HG03045 (cell line): ENCODE measurements around the gene PLCG1.

Experiments used
- ATAC-seq: cut with Tn5 transposase; IDR thresholded peaks from one replicate; pipeline ENCODE4 v1.9.1; 2021; ENCODE audit warnings: mild to moderate bottlenecking, moderate library complexity; ENCODE audit not compliant: unreplicated experiment

The PLCG1 gene

DNA sequence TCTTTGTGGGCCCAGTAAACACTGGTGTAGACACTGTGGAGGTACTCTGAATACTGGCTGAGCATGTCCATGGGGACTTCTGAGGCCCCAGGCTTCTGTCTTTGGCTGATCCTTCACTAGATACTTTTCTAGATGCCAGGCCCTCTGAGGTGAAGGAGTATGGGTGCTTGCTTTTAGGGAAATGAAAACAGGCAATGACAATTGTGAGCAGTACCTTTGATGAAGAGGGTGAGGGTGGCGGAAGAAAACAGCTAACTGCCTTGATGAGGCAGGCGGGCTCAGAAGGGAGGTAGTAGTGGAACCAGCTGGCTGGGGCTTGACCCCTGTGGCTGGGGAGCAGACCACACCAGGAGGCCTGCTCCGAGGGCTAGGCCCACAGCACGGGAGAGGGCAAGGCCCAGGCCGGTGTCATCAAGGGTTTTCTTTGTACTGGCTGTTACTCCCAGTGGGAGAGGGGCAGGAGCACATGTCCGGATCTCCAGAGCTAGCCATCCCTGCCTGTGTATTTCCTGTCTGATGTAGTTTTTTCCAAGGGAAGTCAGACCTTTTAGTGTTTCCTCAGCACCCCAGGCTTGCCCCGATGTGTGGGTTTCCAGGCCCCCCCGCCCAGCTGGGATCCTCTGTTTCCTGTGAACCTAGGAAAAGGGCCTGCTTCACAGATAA, 3.9 kb downstream of the PLCG1 start:
- ATAC-seq = no peak

DNA sequence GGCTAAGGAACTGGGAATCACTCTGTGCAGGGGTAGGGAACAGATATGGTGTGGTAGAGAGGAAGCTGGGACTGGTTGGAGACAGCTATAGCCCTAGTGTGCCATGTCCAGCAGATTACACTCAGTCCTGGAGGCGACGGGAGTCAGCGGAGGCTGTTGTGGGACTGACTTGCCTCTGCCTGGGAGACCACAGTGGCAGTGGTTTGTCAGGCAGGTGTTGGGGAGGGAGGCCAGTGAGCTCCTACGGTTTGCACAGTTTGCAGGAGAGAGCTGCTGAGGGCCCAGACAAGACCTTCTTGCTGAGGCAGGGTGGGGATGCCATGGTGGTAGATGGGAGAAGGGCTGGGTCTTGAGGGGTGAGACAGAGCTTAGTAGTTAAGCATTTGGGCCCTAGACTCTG, 4.9 kb downstream of the PLCG1 start:
- ATAC-seq = no peak

DNA sequence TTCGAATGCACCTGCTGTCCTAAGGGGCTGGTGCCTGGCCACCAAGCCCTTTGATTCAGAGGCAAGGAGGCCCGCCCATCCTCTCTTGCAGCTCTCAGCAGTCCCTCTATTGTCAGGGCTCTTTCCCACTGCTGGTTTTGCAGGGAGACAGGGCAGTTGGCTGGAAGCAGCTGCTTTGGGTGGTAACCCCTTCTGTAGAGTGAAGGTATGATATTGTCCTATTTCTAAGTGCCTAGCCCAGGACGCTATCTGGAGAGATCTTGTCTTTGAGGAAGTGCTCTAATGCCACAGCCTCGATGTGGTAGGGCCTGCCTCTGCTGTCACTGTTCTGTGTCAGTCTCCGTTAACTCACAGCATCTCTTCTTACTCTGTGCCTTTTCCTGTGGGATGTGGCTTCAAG, 5.6 kb downstream of the PLCG1 start:
- ATAC-seq = no peak

DNA sequence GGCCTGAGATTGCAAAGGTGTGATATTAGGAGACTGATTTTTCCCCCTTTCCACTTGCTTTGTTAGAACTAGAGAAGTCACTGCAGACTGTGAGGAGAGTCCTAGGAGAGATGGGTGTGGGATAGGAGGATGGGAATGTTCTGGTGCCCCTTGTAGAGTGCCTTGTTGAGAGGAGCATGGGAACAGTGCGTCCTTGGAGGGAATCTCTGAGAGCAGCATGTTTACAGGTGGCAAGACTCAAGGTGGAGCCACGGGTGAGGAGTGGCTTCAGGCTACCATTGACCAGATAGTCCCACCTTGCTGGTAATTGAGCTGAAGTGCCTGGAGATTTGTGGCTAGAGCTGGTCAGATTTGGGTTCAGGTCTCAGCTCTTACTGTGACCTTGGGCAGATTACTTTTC, 6.0 kb downstream of the PLCG1 start:
- ATAC-seq = no peak

DNA sequence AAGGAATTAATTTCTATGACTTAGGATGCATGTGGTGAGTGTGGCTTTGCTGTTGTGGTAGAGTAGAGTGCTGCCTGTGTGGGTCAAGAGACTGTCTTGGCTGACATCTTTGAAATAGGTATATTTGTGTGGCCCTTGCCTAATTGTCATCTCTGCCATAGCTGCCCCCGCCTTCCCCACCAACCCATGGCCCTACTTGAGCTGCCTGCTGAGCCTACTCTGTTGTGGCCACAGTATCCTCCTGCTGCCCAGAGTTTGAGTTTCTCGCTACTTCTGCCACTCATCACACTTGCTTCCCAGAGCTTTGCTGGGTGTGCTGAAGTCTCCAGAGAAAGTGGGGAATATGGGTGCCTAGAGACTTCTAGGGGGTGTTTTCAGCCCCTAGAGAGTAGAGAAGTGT, 8.0 kb downstream of the PLCG1 start:
- ATAC-seq = no peak

DNA sequence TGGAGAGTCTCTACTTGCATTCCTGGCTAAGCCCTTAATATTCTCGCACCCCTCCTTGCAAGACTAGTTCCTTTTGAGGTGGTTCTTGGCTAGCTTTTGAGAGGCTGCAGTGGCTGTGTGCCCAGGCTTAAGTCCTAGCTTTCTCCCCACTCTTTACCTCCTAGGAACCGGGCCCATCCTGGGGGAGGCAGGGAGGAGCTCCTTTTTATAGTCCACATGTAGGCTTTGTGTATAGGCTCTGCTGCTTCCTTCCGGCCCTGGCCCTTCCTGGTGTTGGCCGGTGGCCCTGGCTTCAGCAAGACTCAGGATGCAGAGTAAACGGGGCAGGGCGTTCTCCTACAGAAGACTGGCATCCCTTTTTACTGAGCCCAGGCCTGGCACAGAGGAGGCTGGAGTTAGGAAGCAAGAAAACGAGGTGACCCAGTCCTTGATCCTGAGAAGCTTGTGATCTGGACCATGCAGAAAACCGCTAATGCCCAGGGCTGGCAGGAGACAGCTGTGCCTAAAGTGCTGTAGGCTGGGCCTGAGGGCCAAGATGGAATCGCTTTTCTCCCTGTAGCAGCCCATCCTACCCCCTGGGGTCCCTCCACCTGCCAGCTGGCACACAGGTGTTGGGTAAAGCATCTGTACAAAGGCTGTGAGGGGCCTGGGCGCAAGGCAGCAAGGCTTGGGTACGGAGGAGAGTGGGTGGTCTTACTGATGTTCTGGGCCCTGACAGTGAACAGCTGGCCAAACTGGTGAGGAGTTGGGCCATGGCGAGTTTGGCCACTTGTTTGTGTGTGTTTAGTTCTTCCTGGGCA, 8.7 kb downstream of the PLCG1 start:
- no peak for ATAC-seq

DNA sequence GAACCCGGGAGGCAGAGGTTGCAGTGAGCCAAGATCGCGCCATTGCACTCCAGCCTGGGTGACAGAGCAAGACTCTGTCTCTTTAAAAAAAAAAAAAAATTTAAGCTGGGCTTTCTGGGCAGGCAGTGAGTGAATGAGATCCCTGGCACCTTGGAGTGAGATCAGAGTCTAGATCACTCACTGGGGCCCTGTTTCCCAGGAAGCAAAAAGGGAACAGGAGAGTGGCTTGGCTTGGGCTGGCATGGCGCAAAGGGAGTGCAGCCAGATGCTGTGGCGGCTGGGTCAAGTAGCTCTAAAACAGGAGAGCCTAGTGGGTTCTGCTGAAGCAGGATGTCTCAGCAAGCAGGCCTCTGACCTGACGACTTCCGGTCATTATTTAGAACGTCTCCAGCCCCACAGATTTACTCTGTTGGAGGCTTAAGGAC, 10.4 kb downstream of the PLCG1 start:
- no peak for ATAC-seq

DNA sequence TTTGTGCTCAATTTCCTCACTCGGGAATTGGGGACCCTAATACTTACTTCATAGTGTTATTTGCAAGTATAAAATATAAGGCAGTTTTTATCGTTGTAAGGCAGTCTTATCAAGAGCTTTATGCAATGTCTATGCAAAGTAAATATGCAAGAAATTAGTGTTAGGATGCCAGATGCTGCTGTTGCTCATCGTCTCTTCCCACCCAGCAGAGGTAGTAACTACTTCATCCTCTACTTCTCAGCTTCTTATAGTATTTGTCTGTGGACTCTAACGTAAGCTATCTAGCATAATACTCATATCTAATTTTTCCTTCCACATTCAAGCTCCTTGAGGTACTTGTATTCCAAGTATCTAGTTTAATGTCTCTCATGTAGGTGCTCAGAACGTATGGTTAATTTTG, 11.6 kb downstream of the PLCG1 start:
- no peak for ATAC-seq

DNA sequence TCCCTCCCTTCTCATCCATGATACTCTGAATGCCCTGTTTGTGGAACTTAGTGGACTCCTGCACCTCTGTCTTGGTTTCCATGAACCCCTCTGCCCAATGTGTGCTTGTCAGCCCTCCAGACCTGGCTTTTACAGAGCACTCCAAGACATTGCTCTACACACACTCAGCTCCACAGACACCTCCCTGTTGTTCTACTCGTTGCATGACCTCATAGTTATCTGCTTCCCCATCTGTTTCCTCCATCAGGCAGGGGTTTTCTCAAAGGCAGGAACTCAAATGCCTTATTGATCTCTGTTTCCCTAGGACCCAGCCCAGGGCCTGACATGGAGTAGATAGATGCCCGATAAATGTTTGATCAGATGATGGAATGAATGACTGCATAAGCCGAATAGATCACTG, 13.3 kb downstream of the PLCG1 start:
- no peak for ATAC-seq

DNA sequence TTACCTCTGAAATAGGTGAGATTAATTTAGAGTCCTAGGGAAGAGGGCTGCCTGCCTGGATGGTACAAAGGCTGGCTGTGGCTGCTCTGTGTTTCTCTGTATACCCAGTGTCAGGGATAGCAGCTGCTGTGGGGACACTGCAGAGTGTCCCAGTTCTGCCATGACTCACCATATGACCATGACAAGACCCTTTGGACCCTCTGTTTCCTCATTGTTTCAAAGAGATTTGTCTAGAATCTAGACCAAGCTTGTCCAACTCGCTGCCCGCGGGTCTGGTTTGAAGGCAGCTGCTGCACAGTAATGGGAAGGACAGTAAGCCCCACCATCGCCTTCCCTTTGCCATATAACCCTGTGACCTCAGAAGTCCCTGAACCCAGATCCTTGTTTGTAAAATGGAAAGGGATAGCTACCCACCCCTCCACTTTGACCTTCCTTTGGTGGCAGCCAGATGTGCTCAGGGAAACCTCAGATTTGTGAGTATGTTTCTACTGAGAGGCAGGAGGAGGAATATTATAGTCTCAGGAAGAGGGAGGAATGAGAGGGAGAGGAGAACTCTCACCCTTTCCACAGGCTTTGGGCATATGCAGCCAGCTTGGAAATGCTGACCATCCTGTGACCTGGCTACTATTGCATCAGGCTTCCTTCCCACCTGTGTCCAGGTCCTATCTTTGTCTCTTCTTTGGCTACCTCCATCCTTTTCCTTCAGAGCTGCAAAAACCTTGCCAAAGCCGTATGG, 14.0 kb downstream of the PLCG1 start:
- ATAC-seq = no peak

DNA sequence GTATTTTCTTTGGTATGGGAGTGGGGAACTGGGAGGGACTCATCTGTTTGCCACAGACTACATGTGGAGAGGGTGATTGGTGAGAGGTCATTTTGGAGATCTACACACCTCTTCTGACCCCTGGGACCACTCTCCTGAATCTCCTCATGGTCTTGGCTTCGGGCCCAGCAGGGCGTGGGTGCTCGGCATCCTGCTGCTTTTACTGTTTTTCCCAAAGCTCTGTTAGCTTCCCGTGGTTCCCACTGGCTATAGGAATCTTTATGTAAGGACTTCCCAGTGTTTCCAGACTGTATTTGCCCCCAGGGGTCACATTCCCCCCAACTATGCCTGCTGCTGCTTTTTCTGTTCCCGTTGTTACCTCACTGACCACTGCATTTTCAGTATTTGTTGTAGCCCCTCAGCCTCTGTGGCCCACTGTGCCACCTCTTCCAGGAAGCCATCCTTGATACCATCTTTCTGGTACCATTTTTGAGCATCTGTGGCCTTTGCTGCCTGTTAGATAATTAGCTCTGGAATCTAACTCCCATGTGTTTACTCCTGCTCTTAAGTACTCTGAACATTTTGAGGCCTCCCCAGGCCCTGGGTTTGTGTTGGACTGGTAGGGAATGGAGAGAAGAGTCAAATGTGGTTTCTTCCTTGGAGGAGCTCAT, 14.9 kb downstream of the PLCG1 start:
- ATAC-seq = no peak

DNA sequence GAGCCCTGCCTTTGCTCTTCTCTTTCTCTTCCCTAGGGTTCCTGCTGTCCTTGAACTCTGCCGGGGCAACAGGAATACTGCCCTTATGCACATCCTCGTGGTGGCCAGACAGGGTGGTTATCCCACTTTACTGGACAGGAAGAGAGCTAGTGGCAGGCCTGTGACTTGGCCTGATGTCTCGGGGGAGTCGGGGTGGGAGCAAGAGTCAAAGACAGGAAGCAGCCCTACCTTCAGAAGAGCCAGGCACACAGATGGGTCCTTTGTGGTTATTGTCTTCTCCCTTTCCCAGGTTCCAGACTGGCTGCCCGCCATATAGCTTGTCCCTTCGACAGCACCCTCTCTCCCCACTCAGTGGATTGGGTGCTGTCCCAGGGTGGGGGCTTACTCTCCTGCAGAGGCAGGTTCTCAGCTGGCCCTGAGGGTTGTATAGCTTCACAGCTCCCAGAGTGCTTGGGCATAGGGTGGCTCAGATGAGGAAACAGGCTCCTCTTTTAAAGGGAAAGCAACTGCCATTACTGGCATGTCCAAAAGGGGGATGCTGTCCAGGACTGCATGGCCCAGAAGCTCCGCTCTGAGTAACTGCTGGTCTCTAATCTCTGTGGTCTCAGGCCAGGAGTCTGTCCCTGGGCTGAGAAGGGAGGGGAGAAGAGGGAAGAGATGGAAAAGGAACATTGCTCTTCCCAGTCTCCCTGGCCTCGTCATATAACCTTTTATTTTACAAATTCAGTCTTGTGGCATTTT, 17.3 kb downstream of the PLCG1 start:
- no peak for ATAC-seq

DNA sequence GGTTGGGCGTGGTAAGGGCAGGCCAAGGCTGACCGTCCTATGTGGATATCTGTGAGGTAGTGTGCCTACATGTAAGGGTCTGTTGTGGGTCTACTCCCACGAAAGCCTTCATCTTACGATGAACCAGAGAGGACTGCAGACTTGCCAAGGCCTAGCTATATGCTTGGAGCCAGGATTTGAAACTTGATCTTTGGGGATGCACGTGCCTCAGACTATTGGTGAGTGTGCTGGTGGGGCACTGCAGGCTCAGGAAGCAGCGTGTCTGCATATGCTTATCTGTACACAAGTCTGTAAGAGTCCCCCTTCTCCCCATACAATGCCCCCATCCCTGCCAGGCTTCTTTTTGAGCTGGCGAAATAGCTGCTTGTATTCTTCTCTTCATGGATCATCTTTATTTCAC, 17.9 kb downstream of the PLCG1 start:
- no peak for ATAC-seq

DNA sequence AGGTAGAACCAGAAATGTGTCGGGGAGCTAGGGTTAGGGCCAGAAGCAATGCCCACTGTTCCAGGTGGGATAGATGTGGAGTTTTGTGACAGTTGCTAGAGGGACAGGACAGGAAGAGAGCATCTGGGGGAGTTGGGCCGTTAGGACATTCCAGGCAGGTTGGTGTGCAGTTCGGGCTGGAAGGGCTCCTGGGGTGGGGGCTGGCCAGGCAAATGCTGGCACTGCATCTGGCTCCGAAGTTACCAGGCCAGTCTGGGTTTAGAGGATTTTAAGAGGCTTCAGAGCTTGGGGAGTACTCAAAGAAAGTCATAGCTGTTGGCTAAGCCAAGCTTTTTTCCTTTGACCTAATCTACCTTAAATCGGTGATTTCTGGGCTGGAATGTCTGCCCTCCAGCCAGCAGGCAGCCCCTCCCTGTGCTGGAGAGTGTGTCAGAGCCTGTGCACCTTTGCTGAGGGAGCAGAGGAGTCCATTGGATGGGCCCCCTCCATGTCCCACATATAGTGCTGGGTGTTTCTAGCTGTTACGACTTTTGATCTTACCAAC, 20.8 kb downstream of the PLCG1 start:
- ATAC-seq = no peak

DNA sequence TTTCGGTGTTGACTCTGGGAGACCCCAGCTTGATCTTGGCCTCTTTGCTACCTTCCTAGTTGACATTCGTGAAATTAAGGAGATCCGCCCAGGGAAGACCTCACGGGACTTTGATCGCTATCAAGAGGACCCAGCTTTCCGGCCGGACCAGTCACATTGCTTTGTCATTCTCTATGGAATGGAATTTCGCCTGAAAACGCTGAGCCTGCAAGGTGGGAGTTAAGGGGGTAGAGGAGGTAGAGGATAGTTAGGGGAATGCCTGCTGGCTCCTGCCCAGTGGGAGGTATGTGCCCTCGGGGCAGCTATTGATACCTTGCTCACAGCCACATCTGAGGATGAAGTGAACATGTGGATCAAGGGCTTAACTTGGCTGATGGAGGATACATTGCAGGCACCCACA, 22.2 kb downstream of the PLCG1 start:
- no peak for ATAC-seq

DNA sequence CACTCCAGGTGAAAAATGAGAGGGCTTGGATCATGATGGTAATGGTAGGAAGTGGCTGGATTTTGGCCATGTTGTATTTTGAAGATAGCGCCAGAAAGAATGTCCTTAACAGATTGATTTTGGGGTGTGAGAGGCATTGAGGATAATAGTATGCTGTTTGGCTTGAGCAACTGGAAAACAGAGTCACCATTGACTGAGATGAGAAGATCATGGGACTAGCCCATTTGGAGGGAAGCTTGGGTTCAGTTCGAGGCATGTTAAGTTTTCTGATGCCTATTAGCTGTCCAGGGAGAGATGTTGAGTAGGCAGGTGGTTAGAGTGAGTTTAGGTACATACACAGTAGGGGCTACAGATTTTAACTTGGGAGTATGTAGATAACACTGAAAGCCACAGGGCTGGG, 23.3 kb downstream of the PLCG1 start:
- ATAC-seq = no peak

DNA sequence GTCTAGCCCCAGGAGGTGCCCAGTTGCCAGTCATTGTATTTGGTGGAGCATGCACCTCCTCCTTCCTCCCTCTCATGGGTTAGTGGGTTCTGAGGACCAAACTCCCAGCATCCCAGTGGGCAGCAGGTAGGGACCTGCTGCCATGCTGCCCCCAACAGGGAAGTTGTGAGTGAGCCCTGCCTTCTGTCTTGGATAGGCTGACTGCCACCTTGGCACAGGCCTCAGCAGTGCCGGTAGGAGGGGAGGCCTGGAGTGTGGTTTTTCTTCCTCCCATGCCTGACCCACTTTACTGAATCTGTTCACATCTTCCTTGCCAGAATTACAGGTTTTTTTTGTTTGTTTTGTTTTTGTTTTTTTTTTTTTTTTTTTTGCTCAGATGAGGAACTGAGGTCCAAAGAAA, 24.5 kb downstream of the PLCG1 start:
- no peak for ATAC-seq

DNA sequence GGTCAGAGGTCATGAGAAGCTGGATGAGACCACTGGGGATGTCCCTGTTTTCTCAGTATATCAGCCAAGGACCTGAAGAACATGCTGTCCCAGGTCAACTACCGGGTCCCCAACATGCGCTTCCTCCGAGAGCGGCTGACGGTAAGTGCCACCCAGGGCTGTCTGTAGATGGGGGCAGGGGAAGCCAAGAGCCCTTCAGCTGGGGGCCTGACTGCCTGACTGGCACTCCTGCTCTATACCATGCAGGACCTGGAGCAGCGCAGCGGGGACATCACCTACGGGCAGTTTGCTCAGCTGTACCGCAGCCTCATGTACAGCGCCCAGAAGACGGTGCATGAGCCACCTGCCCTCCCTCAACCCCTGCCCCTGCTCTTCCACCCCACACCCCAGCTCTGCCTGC, 25.1 kb downstream of the PLCG1 start:
- ATAC-seq = no peak

DNA sequence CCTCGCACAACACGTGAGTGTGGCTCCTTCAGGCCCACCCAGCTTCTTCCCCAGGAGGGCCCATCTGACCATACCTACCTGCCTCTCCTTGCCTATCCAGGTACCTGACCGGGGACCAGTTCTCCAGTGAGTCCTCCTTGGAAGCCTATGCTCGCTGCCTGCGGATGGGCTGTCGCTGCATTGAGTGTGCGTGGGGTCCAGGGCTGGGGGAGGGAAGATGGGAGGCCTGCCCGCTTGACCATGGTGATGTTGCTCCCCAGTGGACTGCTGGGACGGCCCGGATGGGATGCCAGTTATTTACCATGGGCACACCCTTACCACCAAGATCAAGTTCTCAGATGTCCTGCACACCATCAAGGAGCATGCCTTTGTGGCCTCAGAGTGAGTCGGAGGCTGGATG, 26.5 kb downstream of the PLCG1 start:
- ATAC-seq = no peak
